VCaP (cell line): Measurements from ENCODE around the gene MAGI1.

Source experiments
- H3K27ac ChIP-seq: fragments of 450-650 bp; 2 replicates; pipeline ENCODE4 v1.5.1; 2017
- TF ChIP-seq, protein P1 (sequence below): fragments of 450-650 bp; conservative IDR thresholded peaks from 2 replicates; pipeline ENCODE4 v1.5.1; 2017; ENCODE audit warnings: mild to moderate bottlenecking, moderate library complexity

MAGI1 gene

DNA sequence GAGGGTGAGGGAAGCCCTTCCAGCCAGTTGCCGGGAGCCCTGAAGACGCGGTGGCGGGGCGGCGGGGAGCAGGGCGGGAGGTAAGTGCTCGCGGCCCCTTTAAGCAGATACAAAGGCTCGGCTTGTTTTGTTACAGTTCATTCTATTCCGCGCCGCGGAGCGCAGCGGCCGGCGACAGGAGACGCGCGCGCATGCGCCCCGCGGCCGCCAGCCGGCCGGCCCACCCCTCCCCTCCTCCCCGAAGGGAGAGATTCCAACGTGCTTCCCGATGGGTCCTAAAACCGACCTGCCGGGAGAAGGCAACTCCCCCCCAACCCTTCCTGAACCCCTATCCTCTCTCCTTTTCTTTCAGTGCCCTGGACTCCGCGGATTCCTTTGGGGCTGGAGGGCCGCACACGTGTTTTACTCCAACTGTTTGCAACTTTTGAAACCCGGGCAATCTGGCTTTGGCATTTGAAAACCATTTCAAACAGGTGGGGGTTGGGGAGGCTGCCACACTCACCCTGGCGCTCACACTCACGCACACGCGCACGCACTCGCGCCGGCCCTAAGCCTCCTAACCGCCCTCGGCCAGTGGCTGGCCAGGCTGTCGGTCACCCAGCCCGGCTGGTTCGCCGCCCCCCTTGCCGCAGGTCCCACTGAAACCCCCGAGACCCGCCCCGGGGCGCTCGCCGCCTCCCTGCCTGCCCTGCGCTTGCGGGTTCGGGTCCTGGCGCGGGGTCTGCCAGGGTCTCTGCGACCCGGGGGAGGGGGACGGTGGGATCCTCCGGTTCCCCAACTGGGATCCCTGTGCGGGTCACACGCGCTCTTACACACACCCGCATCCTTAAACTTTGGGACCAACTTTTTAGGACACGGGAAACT is at the start of gene MAGI1:
MAGI1 (minus strand) TSS at position 193 of the 864 bp plus-strand sequence. CDS start 610 bp downstream, outside the sequence.
- TF ChIP-seq, protein P1, sequence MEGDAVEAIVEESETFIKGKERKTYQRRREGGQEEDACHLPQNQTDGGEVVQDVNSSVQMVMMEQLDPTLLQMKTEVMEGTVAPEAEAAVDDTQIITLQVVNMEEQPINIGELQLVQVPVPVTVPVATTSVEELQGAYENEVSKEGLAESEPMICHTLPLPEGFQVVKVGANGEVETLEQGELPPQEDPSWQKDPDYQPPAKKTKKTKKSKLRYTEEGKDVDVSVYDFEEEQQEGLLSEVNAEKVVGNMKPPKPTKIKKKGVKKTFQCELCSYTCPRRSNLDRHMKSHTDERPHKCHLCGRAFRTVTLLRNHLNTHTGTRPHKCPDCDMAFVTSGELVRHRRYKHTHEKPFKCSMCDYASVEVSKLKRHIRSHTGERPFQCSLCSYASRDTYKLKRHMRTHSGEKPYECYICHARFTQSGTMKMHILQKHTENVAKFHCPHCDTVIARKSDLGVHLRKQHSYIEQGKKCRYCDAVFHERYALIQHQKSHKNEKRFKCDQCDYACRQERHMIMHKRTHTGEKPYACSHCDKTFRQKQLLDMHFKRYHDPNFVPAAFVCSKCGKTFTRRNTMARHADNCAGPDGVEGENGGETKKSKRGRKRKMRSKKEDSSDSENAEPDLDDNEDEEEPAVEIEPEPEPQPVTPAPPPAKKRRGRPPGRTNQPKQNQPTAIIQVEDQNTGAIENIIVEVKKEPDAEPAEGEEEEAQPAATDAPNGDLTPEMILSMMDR: no peak
- peak within 1 kb of the TSS; percentile 98 for H3K27ac ChIP-seq

DNA sequence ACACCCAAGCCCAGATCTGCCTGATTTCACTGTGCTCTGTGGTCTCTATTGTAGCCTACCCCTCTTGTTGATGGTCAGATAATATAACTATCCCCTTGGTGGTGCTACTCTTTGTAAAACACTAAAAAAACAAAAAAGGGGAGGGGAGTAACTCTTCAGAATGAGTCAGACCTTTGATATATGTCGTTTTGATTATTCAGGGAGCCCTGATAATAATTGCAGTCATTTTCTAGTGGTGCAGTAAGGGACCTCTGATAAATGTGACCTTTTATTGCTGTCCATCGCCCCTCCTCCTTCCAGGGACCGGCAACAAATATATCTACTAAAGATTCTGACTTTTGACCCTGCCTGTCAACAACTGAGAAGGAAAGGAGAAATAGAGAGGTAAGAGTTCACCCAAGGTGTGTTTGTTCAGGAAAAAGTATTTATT is 45.1 kb upstream of the MAGI1 start:
- H3K27ac ChIP-seq: no peak overlapping the region
- TF ChIP-seq, protein P1: no peak

DNA sequence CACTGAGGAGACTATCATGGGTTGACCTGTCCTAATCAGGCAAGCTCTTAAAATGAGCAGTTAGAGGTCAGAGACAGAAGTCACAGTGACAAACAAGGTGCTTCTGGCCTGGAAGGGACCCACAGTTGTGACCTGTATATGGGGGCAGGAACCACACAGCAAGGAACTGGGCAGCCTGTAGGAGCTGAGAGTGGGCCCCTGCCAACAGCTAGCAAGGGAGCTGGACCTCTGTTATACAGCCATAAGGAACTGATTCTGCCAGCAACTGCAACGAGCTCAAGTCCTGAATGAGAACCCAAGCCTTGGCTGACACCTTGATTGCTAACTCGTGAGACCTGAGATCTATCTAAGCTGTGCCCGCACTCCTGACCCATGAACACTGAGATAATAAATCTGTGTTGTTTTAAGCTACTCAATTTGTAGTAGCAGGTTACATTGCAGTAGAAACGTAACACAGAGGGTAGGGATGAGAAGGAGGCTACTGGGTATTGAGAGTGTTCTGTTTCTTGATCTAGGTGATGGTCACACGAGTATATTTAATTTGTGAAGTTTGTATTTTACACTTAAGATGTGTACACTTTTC is 44.5 kb upstream of the MAGI1 start:
- H3K27ac ChIP-seq: no peak overlapping the region
- TF ChIP-seq, protein P1: no peak

DNA sequence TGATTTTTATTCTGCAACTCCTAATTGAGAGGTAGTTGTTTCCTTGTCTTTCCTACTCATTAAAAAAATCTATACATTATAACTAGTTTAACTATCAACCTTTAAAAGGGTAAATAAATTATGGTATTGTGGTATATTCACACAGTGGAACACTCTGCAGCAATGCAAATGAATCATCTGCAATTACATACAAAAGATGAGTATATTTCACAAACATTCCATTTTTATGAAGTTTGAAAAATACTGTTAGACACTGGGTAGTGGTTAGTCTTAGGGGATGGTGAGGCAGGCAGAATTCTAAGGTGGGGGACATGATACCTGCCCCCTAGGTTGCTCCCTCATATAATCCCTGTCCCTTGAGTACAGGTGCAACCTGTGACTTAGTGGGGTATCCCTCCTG is 44.0 kb upstream of the MAGI1 start:
- no peak overlapping the region for H3K27ac ChIP-seq
- TF ChIP-seq, protein P1: no peak

DNA sequence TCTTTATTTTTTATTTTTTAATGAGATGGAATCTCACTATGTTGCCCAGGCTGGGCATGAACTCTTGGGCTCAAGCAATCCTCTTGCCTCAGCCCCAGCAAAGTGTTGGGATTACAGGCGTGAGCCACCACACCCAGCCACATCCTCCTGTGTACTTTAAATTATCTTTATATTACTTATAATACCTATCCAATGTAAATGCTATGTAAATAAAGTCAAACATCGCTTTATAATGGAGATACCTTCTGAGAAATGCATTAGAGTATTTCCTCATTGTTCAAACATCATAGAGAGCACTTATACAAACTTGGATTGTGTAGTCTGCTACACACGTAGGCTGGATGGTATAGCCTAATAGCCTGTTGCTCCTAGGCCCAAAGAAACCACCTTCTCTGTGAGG is 41.4 kb upstream of the MAGI1 start:
- TF ChIP-seq, protein P1: no peak
- no peak overlapping the region for H3K27ac ChIP-seq

DNA sequence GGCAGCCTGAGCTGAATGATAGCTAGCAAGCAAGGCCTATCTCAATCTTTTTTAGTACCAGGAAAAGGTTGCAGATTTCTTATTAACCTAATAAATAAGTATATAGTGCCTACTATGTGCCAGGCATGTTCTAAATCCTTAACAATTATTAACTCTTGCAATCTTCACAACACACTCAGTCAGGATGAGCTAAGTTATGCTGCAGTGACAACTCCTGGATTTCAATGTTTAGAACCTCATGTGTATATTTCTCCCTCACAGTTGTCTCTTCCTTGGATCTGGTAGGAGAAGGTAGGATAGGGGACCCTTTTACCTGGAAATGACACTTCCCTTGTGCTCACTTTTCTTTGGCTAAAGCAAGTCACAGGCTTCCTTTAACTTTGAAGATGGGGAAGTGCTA is 39.3 kb upstream of the MAGI1 start:
- H3K27ac ChIP-seq: no peak overlapping the region
- TF ChIP-seq, protein P1: no peak

DNA sequence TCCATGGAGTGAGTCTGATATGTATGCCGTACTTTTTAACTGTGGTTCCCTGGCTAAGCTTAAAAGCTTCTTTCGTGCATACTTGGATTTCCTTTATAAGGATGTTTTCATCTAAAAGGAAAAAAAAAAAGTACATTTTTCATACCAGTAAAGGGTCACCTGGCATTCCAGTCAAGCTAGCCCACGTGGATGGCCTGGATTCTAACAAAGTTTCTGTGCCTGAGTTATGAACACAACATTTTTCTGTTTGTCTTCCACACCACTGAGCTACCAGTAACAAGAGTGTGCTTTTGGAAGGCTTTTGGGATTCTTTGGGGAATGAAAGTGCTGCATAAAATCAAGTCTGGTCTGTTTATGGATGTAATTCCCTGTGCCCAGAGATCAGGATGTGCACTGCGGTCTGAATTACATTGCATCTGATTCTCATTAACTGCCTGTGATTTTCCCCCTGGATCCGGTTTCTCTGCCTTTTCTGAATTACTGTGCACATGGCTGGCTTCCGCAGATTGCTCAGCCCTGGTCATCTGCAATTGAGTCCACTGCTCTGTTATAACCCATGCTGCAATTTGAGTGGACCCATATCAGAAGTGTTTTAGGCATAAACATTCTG is 38.2 kb upstream of the MAGI1 start:
- TF ChIP-seq, protein P1: no peak
- no peak overlapping the region for H3K27ac ChIP-seq
